H54 (cell line): ENCODE data around the gene CLCNKB.
A peak's percentile ranks its signal among the peaks of the same experiment; 100 is the strongest.
"Not testable (repeated sequence)": the region's sequence is repeated elsewhere in the genome, so short reads cannot be mapped to it uniquely, and the experiment has no call there.

Experiments
- DNase-seq: peaks from one replicate; pipeline ENCODE4 v3.0.0; 2011; ENCODE audit warnings: low spot score, mixed read lengths; ENCODE audit not compliant: insufficient read length
- FAIRE-seq: peaks from 3 replicates; lab custom pipeline; 2011; peaks lifted over from hg19 to GRCh38; lab: Jason Lieb, UNC
- POLR2A ChIP-seq: IDR thresholded peaks from 2 replicates; pipeline ENCODE4 v1.6.1; 2011; ENCODE audit warnings: low read depth, mild to moderate bottlenecking, low read length

The CLCNKB gene

GRCh38 chr1:16053781-16054502 is 10.4 kb downstream of the CLCNKB start:
- DNase-seq (no peak), FAIRE-seq (no peak)
- TF ChIP-seq POLR2A = no peak

- DNase-seq (no peak), FAIRE-seq (no peak)
- TF ChIP-seq POLR2A = no peak
Observed at GRCh38 chr1:16054598-16055540, 11.3 kb downstream of the CLCNKB start.

DNA sequence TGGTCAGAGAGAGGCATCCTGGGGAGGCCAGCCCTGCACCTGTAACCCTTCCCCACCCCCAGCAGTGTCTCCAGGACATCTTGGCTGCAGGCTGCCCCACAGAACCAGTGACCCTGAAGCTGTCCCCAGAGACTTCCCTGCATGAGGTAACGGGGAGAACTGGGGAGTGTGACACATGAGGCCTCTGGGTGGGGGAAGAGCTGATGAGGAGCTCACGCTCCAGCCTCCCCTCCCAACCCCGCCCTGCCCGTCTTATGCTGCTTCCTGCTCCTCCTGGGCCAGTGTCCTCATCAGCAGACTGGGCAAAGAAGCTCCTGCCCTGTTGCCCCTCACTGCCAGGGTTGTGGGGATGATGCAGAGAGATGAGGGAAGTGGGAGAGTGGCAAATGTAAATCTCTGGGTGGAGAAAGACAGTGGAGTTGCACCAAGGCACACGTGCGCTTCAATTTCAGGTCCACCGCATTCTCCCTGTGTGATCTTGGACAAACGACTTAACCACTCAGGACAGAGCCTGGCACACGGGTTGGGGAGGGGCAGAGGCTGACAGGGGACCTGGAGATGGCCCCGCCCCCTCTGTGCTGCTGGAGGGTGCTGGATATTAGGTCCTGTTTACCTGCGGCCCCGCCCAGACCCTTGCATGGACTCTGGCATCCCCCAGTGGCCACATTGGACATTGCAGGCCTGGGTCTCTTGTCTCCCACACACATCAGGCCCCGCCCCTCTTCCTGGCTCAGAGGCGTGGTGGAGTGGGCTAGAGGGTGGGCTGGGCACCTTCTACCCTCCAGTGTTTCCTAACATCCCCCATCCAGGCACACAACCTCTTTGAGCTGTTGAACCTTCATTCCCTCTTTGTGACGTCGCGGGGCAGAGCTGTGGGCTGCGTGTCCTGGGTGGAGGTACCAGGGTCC is 12.3 kb downstream of the CLCNKB start:
- no peak for TF ChIP-seq POLR2A
- DNase-seq (peak; percentile 47), FAIRE-seq (no peak)

DNA sequence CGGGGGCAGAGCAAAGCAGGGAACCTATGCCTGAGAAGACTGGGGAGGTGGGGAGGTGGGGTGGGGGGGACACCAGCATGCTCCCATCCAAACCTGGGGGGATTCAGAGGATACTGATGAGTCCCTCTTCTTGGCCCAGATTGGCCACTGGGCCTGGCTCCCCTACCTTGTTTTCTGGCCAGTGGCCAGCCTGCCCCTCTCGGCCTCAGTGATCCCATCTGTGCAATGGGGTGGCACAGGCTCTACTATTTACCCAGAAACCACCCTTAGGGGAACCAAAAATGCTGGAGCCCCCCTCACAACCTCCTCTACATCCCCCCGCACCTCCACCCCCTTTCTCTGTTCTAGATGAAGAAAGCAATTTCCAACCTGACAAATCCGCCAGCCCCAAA is 12.9 kb downstream of the CLCNKB start:
- not testable (repeated sequence) for DNase-seq, FAIRE-seq

- not testable (repeated sequence) for DNase-seq, FAIRE-seq
Observed at GRCh38 chr1:16057314-16057915, 13.8 kb downstream of the CLCNKB start.

GRCh38 chr1:16058394-16059120 is 15.0 kb downstream of the CLCNKB start:
- not testable (repeated sequence) for DNase-seq, FAIRE-seq

GRCh38 chr1:16061266-16061665 is 17.7 kb downstream of the CLCNKB start:
- TF ChIP-seq POLR2A = no peak
- DNase-seq (no peak), FAIRE-seq (no peak)

GRCh38 chr1:16061989-16062686 is 18.6 kb downstream of the CLCNKB start:
- not testable (repeated sequence) for FAIRE-seq, DNase-seq

DNA sequence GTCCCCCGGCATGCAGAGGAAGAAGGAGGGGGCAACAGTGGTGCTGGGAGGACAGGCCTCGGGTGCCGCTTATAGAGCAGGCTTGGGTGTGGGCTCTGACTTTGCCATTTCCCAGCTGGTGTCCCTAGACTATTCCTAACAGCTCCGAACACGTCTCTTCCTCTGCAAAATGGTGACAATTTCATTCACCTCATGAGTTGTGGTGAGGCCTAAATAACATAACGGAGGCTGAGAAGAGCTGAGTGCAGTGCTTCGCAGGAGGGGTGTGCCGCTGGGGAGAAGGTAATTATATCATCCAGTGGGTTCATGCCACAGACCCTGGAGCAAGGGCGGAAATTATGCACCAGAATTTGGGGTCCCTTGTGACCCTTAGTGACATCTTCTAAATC is 19.1 kb downstream of the CLCNKB start:
- not testable (repeated sequence) for FAIRE-seq

DNA sequence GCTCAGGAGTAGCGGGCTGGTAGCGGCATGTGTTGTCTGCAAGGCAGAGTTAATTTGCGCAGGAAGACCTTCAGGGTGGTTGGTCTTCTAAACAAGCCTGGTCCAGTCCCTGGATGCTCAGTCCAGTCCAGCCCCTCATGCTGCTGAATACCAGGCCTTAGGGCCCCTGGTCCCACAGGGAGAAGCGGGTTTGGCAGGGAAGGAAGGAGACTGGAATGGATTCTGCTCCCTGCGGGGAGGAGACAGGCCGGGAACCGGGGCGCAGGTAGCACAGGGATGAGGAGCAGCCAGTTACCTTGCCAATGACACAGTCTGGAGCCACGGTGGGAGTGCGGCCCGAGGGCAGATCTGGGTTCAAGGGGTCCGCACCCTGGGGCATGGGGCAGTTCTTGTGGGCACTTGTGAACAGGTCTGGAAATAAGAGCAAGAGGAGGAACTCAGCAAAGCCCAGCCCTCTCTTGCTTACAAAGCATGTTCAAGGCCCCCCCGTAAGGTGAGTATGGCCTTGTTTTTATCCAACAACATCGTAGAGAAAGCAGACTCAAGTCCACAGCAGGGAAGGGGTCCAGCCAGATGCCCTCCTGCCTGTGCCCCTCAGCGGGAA is 19.7 kb downstream of the CLCNKB start:
- FAIRE-seq (no peak), DNase-seq (no peak)
- no peak for TF ChIP-seq POLR2A

More for the DNA sequence above, 19.1 kb downstream of the CLCNKB start:
- not testable (repeated sequence) for DNase-seq

- no peak for TF ChIP-seq POLR2A
- DNase-seq = no peak
- FAIRE-seq = no peak
Observed at GRCh38 chr1:16063921-16064320, 20.3 kb downstream of the CLCNKB start.
